GM20000 (cell line): Measurements from ENCODE around the gene TASL.

Experiments used
- DNase-seq: peaks from one replicate; pipeline ENCODE4 v3.0.0; 2012; ENCODE audit warnings: low spot score
- CTCF ChIP-seq: IDR thresholded peaks from 2 replicates; pipeline ENCODE4 v1.5.1; 2012; ENCODE audit warnings: mild to moderate bottlenecking, control low read depth; ENCODE audit errors: extremely low read depth, missing control alignments

TASL gene

GRCh38 chrX:30592831-30593230 is 15.3 kb upstream of the TASL start:
- no peak for DNase-seq
- TF ChIP-seq CTCF = no peak

GRCh38 chrX:30590368-30590767 is 12.8 kb upstream of the TASL start:
- no peak for DNase-seq
- TF ChIP-seq CTCF = no peak

GRCh38 chrX:30589146-30589888 is 11.8 kb upstream of the TASL start:
- no peak for TF ChIP-seq CTCF
- DNase-seq = no peak

- DNase-seq = no peak
- TF ChIP-seq CTCF = no peak
Observed at GRCh38 chrX:30586516-30586915, 8.9 kb upstream of the TASL start.

GRCh38 chrX:30582664-30583063 is 5.1 kb upstream of the TASL start:
- DNase-seq = no peak

GRCh38 chrX:30580641-30581040 is 3.1 kb upstream of the TASL start:
- TF ChIP-seq CTCF = no peak
- DNase-seq = no peak

More at GRCh38 chrX:30582664-30583063, 5.1 kb upstream of the TASL start:
- no peak for TF ChIP-seq CTCF

GRCh38 chrX:30576881-30577280 is 685 bp downstream of the TASL start:
- DNase-seq = no peak
- no peak for TF ChIP-seq CTCF
